ENCODE results near the gene SLF1.

- no peak for TF ChIP-seq CTCF (IDR thresholded peaks at IDR 0.05)
- TF ChIP-seq POLR2A (IDR thresholded peaks at IDR 0.05): no peak
Observed at GRCh38 chr5:94690778-94691177, 72.3 kb downstream of the SLF1 start.

Measured in ovary (tissue), 3 donors.